Liver (tissue), 3 donors: ENCODE data around the gene IGF2R.

Experiments used
- CTCF ChIP-seq: fragments of 150-350 bp; IDR thresholded peaks from 2 replicates; pipeline ENCODE4 v1.5.1; 2017; ENCODE audit warnings: improper control_type of control experiment, low read depth, low read length; ENCODE audit not compliant: missing input control
- EGR1 ChIP-seq, 2 donors: IDR thresholded peaks; 2 replicates each; pipeline ENCODE4 v1.6.1; 2016 to 2018; ENCODE audit warnings: antibody characterized with exemption in 2 of 2, low read depth in 2 of 2
- FOXA1 ChIP-seq: IDR thresholded peaks from 2 replicates; pipeline ENCODE4 v1.6.1; 2016; ENCODE audit warnings: antibody characterized with exemption
- GABPA ChIP-seq, 2 donors: IDR thresholded peaks in 1 of 2; conservative IDR thresholded peaks in 1 of 2; 2 replicates each; pipeline ENCODE4 v1.6.1; 2016; ENCODE audit warnings: antibody characterized with exemption in 2 of 2, mild to moderate bottlenecking in 1 of 2, moderate library complexity in 1 of 2
- HNF4A ChIP-seq, 2 donors: conservative IDR thresholded peaks; 2 replicates each; pipeline ENCODE4 v1.6.1; 2016; ENCODE audit warnings: antibody characterized with exemption in 2 of 2, mild to moderate bottlenecking in 2 of 2
- JUND ChIP-seq, 2 donors: IDR thresholded peaks; 2 replicates each; pipeline ENCODE4 v1.6.1; 2016; ENCODE audit warnings: antibody characterized with exemption in 2 of 2
- MAX ChIP-seq: IDR thresholded peaks from 2 replicates; pipeline ENCODE4 v1.6.1; 2016; ENCODE audit warnings: antibody characterized with exemption
- RAD21 ChIP-seq, 2 donors: IDR thresholded peaks; 2 replicates each; pipeline ENCODE4 v1.6.1; 2016; ENCODE audit warnings: antibody characterized with exemption in 2 of 2, mild to moderate bottlenecking in 2 of 2
- REST ChIP-seq: IDR thresholded peaks from 2 replicates; pipeline ENCODE4 v1.6.1; 2016; ENCODE audit warnings: antibody characterized with exemption, mild to moderate bottlenecking
- RXRA ChIP-seq, 2 donors: IDR thresholded peaks; 2 replicates each; pipeline ENCODE4 v1.6.1; 2017 to 2018; ENCODE audit warnings: antibody characterized with exemption in 2 of 2, mild to moderate bottlenecking in 1 of 2
- SP1 ChIP-seq: IDR thresholded peaks from 2 replicates; pipeline ENCODE4 v1.6.1; 2018; ENCODE audit warnings: antibody characterized with exemption, mild to moderate bottlenecking
- TAF1 ChIP-seq: conservative IDR thresholded peaks from 2 replicates; pipeline ENCODE4 v1.6.1; 2016; ENCODE audit warnings: antibody characterized with exemption, mild to moderate bottlenecking
- YY1 ChIP-seq: IDR thresholded peaks from 2 replicates; pipeline ENCODE4 v1.6.1; 2016; ENCODE audit warnings: antibody characterized with exemption, mild to moderate bottlenecking
- ZBTB33 ChIP-seq: IDR thresholded peaks from 2 replicates; pipeline ENCODE4 v1.6.1; 2016; ENCODE audit warnings: antibody characterized with exemption
- donor health status: healthy.
- donor health status: healthy.

GRCh38 chr6:160035693-160036330 is 66.9 kb downstream of the IGF2R start:
- TF ChIP-seq RXRA (IDR thresholded peaks at IDR 0.05) (no peak), CTCF (no peak), REST (no peak), SP1 (no peak), YY1 (no peak), EGR1 (IDR thresholded peaks at IDR 0.05; ENCODE audit: low read depth in 2 of 2) (no peak), GABPA (IDR thresholded peaks at IDR 0.05 in 1 of 2, conservative IDR thresholded peaks at IDR 0.05 in 1 of 2) (no peak), RAD21 (IDR thresholded peaks at IDR 0.05) (no peak), ZBTB33 (no peak), JUND (IDR thresholded peaks at IDR 0.05) (no peak), TAF1 (no peak), HNF4A (conservative IDR thresholded peaks at IDR 0.05) (no peak), FOXA1 (no peak), MAX (no peak)
